Measurements from ENCODE around the gene DOCK2.
"Not testable (repeated sequence)": the region's sequence is repeated elsewhere in the genome, so short reads cannot be mapped to it uniquely, and the experiment has no call there.

The DOCK2 gene

GRCh38 chr5:169758886-169759285 lies 121.8 kb downstream of the DOCK2 start:
- DNase-seq: no peak

- DNase-seq: no peak
Measured at GRCh38 chr5:169760229-169760628, 123.2 kb downstream of the DOCK2 start.

GRCh38 chr5:169762338-169763095 lies 125.4 kb downstream of the DOCK2 start:
- DNase-seq: no peak

GRCh38 chr5:169763376-169764017 lies 126.4 kb downstream of the DOCK2 start:
- no peak for DNase-seq

- DNase-seq: no peak
Measured at GRCh38 chr5:169764018-169764378, 126.9 kb downstream of the DOCK2 start.

GRCh38 chr5:169765176-169765996 lies 128.3 kb downstream of the DOCK2 start:
- no peak for DNase-seq

- DNase-seq: not testable (repeated sequence)
Measured at GRCh38 chr5:169766943-169767342, 129.9 kb downstream of the DOCK2 start.

GRCh38 chr5:169767938-169768337 lies 130.9 kb downstream of the DOCK2 start:
- DNase-seq: no peak

- DNase-seq: no peak
Measured at GRCh38 chr5:169768416-169768815, 131.3 kb downstream of the DOCK2 start.

- DNase-seq: no peak
Measured at GRCh38 chr5:169770109-169770508, 133.0 kb downstream of the DOCK2 start.

GRCh38 chr5:169772256-169772655 lies 135.2 kb downstream of the DOCK2 start:
- DNase-seq: no peak

- DNase-seq: no peak
Measured at GRCh38 chr5:169772688-169773087, 135.6 kb downstream of the DOCK2 start.

- DNase-seq: no peak
Measured at GRCh38 chr5:169777159-169777558, 140.1 kb downstream of the DOCK2 start.

- DNase-seq: no peak
Measured at GRCh38 chr5:169778622-169779596, 141.8 kb downstream of the DOCK2 start.

- no peak for DNase-seq
Measured at GRCh38 chr5:169781420-169782345, 144.6 kb downstream of the DOCK2 start.

- no peak for DNase-seq
Measured at GRCh38 chr5:169785771-169786618, 148.9 kb downstream of the DOCK2 start.

GRCh38 chr5:169788168-169788567 lies 151.1 kb downstream of the DOCK2 start:
- DNase-seq: no peak

- DNase-seq: no peak
Measured at GRCh38 chr5:169789417-169789940, 152.4 kb downstream of the DOCK2 start.

- DNase-seq: no peak
Measured at GRCh38 chr5:169791251-169791650, 154.2 kb downstream of the DOCK2 start.

- DNase-seq: no peak
Measured at GRCh38 chr5:169795338-169795737, 158.3 kb downstream of the DOCK2 start.
